ENCODE results near the gene ZRANB2. TPM values are rescaled to one million over a fixed set of nuclear protein-coding genes. Genes with fewer than 3 reads are reported as not detected.

The ZRANB2 gene
- total and polyA plus RNA-seq, 2 experiments from 2014 or later: 63.3 to 69.8 TPM

GRCh38 chr1:71027991-71028390 lies 52.8 kb downstream of the ZRANB2 start:
- Histone ChIP-seq H3K27ac (no peak overlapping the region), H3K4me2 (no peak overlapping the region), H3K36me3 (replicated peaks; ENCODE audit: insufficient read depth, low read depth) (no peaks in the 10 kb centered on the region), H3K27me3 (peaks cover 3% of the 10 kb centered on the region), H3K4me3 (no peak overlapping the region), H4K20me1 (ENCODE audit: insufficient read depth, poor library complexity, severe bottlenecking) (no peaks in the 10 kb centered on the region), H3K9me3 (ENCODE audit: low read depth) (no peaks in the 10 kb centered on the region), H3K4me1 (ENCODE audit: insufficient read depth) (no peaks in the 10 kb centered on the region), H2AFZ (no peak overlapping the region), H3K79me2 (no peaks in the 10 kb centered on the region), H3K9me2 (replicated peaks; ENCODE audit: insufficient read depth) (no peaks in the 10 kb centered on the region)
- WGBS (ENCODE audit: low lambda C conversion rate, missing lambda C conversion rate): 89% methylated on average over 7 of the region's 7 CpGs
- no peak for TF ChIP-seq EZH2phosphoT487 (IDR thresholded peaks at IDR 0.05; ENCODE audit: low read depth, severe bottlenecking, unreplicated experiment)
- no peak for TF ChIP-seq CTCF (IDR thresholded peaks at IDR 0.05; ENCODE audit: poor library complexity)
- no peak for TF ChIP-seq EZH2 (IDR thresholded peaks at IDR 0.05; ENCODE audit: borderline replicate concordance)
- no peak for DNase-seq (ENCODE audit: low spot score)

DNA sequence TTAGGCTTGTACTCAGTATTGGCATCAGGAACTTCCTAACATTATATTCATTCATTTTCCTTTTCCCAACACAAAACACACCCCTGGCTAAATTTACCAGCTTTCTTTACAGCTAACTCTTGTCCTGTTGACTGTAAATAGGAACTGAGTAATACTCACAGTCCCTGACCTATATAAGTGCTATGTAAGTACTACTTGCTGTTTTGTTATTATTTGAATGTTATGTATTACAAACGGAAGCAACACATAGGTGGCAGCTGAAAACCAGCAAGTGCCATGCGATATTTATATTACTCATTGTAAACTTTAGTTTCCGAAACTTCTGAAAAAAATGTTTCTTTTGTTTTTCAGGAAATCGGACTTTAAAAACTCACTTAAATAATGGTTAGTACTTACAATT lies 54.7 kb downstream of the ZRANB2 start:
- Histone ChIP-seq H3K9me3 (ENCODE audit: low read depth) (no peaks in the 10 kb centered on the region), H3K36me3 (replicated peaks; ENCODE audit: insufficient read depth, low read depth) (no peaks in the 10 kb centered on the region), H3K4me3 (no peak overlapping the region), H3K27ac (no peak overlapping the region), H3K79me2 (no peaks in the 10 kb centered on the region), H3K4me2 (no peak overlapping the region), H4K20me1 (ENCODE audit: insufficient read depth, poor library complexity, severe bottlenecking) (no peaks in the 10 kb centered on the region), H3K4me1 (ENCODE audit: insufficient read depth) (no peaks in the 10 kb centered on the region), H3K9me2 (replicated peaks; ENCODE audit: insufficient read depth) (no peaks in the 10 kb centered on the region), H2AFZ (no peak overlapping the region), H3K27me3 (no peaks in the 10 kb centered on the region)
- 83% methylated on average over 4 of the region's 4 CpGs for WGBS (ENCODE audit: low lambda C conversion rate, missing lambda C conversion rate)
- TF ChIP-seq CTCF (IDR thresholded peaks at IDR 0.05; ENCODE audit: poor library complexity) (no peak), EZH2 (IDR thresholded peaks at IDR 0.05; ENCODE audit: borderline replicate concordance) (no peak), EZH2phosphoT487 (IDR thresholded peaks at IDR 0.05; ENCODE audit: low read depth, severe bottlenecking, unreplicated experiment) (no peak)
- no peak for DNase-seq (ENCODE audit: low spot score)

GRCh38 chr1:71023515-71023914 lies 57.3 kb downstream of the ZRANB2 start:
- no peaks in the 10 kb centered on the region for H3K4me1 ChIP-seq (ENCODE audit: insufficient read depth)
- TF ChIP-seq EZH2phosphoT487 (IDR thresholded peaks at IDR 0.05; ENCODE audit: low read depth, severe bottlenecking, unreplicated experiment) (no peak), CTCF (IDR thresholded peaks at IDR 0.05; ENCODE audit: poor library complexity) (no peak), EZH2 (IDR thresholded peaks at IDR 0.05; ENCODE audit: borderline replicate concordance) (no peak)
- H3K4me2 ChIP-seq: no peak overlapping the region
- no peaks in the 10 kb centered on the region for H3K79me2 ChIP-seq
- no peak overlapping the region for H3K27ac ChIP-seq
- no peaks in the 10 kb centered on the region for H3K9me3 ChIP-seq (ENCODE audit: low read depth)
- H3K27me3 ChIP-seq: no peaks in the 10 kb centered on the region
- no peak overlapping the region for H2AFZ ChIP-seq
- H3K36me3 ChIP-seq (replicated peaks; ENCODE audit: insufficient read depth, low read depth): no peaks in the 10 kb centered on the region
- H4K20me1 ChIP-seq (ENCODE audit: insufficient read depth, poor library complexity, severe bottlenecking): no peaks in the 10 kb centered on the region
- no peak for DNase-seq (ENCODE audit: low spot score)
- H3K9me2 ChIP-seq (replicated peaks; ENCODE audit: insufficient read depth): no peaks in the 10 kb centered on the region
- H3K4me3 ChIP-seq: no peak overlapping the region
- WGBS (ENCODE audit: low lambda C conversion rate, missing lambda C conversion rate): 88% methylated on average over 4 of the region's 4 CpGs

All from hepatocyte (in vitro differentiated cells).